Fibroblast of skin of right quadriceps (primary cell): Measurements from ENCODE around the gene OCEL1.
"Not testable (repeated sequence)": the region's sequence is repeated elsewhere in the genome, so short reads cannot be mapped to it uniquely, and the experiment has no call there.

Source experiments
- DNase-seq: peaks from one replicate; pipeline ENCODE4 v3.0.0-alpha.2; 2013

Gene OCEL1, protein sequence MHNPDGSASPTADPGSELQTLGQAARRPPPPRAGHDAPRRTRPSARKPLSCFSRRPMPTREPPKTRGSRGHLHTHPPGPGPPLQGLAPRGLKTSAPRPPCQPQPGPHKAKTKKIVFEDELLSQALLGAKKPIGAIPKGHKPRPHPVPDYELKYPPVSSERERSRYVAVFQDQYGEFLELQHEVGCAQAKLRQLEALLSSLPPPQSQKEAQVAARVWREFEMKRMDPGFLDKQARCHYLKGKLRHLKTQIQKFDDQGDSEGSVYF

DNA sequence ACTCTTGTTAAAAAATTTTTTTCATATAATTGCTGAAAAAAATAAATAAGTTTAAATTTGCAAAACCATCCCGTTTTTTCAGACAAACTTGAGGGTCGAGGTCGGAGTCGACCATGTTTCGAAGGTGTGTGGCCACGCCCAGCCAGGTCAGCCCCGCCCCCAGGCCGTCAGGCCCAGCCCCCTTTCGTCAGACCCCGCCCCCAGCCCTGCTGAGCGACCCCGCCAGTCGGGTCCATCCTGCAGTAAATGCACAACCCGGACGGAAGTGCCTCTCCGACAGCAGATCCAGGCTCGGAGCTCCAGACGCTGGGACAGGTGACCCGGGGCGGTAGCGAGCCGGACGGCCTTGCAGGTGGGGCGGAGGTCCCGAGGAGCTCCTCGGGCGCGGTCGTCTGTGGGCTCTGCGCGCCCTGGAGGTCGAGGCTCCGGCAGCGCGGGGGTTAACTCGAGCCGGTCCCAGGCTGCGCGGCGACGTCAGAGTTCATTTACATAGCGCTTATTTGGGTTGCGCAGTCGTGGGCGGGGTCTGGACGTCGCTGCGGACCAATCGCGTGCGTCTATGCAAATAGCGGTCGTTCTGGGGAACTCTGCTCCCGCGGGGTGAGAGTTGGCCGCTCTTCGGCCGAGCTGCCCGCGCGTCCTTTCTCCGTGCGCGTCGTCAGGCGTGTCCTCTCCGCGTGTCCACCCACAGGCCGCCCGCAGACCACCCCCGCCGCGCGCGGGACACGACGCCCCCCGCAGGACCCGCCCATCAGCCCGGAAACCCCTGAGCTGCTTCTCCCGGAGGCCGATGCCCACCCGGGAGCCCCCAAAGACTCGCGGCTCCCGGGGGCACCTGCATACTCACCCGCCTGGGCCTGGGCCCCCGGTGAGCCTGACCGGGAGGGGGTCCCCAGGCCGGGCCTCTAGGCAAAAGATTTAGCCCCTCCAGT is at the start of gene OCEL1:
Gene OCEL1 (plus strand): TSS at position 225 of the 932 bp plus-strand sequence. CDS start 22 bp downstream, at position 247.
- peak; percentile 96 for DNase-seq

DNA sequence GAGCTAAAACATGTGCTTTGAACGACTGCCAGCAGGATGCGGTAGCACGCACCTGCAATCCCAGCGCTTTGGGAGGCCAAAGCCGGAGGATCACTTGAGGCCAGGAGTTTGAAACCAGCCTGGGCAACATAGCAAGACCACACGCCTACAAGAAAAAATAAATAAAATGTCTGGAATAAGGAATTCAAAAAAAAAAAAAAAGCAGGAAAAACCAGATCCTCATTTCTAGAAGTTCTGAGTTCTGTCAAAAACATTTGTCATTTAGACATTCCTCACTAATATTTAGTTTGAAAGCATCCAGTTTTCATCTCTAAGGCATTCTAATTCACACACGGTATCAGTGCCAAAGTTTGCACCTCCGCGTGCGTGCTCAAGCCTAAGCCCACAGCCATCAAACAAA is 47.7 kb upstream of the OCEL1 start:
- DNase-seq, result no peak

DNA sequence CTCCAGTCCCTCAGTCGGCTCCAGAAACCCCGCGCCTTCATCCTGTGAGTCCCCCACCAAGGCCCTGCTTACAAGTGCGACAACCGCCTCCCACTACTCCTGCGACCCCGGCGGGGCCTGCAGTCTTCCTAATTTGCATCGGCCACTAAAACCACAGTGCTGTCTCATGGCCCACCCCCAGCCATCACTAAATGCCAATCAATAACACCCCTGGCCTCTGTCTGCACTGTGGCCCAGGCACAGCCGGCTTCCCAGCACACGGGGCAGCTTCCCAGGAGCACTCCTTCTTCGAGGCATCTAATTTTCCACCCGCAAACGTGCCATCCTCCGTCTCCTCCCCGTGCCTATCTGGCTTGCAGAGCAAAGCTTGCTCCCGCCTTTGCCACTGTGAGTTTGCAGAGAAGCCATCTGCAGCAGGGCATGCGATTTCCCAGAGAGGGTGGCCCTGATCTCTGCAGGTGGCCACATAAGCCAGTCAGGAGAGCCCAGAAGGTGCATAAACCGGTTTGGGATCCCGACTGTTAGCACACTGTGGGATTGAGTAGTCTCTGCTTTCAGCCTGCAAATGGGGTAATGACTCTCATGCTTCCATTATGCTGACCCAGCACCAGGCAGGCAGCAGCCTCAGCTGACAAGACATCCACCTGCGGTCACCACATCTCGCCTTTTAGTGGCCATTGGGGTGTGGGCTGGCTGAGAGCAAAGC is 44.9 kb upstream of the OCEL1 start:
- DNase-seq, result no peak

DNA sequence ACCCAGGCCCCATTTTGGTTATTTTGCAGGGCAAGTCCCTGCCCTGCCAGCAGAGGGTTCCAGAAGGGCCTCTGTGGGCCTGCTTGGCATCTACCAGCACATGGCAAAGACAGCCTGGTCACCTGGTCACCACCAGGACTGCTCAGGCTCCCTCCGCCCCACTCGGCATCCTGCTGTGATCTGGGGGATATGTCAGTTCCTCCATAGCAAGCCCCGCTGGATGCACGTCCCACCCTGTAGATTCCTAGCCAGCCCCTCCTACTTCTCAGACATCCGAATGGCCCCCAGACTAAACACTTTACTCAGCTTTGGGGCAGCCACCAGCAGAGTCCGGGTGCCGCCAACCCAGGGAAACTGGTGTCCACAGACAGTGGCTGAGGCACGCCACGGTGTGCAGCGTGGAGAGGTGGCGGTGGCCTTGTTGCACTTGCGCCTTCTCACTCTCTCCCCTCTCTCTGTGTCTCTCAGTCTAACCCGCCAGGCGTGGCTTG is 42.7 kb upstream of the OCEL1 start:
- no peak for DNase-seq

DNA sequence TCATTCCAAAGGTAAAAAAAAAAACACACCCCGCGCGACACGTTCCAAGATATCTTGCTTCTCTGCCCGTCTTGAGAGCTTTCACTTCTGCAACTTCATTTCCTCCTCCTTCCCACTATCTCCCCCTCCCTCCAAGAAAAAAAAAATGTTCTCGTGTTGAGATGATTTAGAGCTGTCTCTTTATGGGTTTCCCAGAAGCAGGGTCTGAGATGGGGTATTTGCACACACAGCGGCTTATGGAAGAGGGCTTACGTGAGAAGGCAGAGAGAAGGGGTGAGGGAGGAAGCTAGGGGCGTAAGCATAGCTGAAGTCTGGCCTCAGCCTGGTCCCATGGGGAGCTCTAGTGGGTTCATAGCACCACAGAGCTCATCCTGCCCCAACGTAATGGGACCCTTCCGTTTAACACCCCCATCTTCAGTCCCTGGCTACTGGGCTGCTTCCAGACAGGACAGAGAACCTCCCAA is 42.1 kb upstream of the OCEL1 start:
- DNase-seq, result peak; percentile 52

DNA sequence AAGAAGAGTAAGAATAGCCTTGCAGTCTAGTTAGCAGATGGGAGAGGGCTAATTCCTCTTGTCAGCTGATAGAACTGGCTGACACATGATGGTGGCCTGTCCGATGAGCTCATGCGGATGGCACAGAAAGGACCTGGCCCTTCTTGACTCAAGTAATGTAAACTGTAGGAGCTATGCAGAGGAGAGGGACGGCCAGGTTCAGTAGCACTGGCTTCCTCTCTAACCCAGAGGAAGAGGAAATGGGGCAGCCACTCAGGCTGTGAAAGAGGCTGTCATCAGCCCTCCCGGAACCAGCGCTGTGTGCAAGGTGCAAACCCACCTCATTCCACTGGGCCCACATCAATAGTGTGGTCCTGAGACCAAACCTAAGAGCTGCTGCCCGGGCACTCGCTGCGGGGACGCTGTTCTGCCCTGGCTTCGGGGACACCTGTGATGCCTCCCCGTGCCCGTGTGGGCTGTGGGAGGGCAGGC is 41.6 kb upstream of the OCEL1 start:
- no peak for DNase-seq

DNA sequence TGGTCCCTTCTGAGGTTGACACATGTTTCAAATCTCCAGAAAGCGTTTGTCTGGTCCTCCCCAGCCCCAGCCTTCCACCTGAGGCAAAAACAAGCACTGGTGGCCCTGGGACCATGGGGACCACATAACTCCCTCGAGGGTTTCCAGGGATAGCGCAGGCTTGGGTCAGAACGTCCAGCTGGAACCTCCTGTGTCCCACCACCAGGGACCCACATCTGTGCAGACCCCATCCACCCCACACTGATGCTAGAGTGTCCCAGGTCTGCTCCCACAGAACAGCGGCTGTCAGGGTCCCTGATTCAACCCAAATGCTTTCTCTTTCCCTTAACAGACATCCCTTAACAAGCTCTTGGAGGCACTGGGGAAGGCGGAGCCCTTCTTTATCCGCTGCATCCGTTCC is 40.4 kb upstream of the OCEL1 start:
- DNase-seq, result no peak

DNA sequence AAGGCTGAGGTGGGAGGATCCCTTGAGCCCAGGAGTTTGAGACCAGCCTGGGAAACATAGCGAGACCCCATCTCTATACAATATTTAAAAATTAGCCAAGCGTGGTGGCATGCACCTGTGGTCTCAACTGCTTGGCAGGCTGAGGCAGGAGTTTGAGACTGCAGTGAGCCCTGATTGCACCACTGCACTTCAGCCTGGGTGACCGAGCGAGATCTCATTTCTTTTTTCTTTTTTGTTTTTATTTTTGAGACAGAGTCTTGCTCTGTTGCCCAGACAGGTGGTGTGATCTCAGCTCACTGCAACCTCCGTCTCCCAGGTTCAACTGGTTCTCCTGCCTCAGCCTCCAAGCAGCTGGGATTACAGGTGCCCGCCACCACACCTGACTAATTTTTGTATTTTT is 34.3 kb upstream of the OCEL1 start:
- DNase-seq, result not testable (repeated sequence)

DNA sequence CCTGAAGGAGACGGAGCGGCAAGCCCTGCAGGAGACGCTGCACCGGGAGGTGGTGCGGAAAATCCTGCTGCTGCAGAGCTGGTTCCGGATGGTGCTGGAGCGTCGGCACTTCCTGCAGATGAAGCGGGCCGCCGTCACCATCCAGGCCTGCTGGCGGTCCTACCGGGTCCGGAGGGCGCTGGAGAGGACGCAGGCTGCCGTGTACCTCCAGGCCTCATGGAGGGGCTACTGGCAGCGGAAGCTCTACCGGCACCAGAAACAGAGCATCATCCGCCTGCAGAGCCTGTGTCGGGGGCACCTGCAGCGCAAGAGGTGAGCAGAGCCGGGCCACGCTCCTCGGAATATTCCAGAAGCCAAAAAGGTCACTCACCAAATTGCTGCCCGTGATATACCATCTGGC is 33.3 kb upstream of the OCEL1 start:
- DNase-seq, result no peak

DNA sequence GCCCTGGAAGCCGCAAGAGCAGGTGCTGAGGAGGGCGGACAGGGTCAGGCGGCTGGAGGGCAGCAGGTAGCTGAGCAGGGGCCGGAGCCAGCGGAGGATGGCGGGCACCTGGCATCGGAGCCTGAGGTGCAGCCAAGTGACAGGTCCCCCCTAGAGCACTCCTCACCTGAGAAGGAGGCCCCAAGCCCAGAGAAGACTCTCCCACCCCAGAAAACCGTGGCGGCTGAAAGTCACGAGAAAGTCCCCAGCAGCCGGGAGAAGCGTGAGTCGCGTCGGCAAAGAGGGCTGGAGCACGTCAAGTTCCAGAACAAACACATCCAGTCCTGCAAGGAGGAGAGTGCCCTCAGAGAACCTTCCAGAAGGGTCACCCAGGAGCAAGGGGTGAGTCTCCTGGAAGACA is 31.4 kb upstream of the OCEL1 start:
- DNase-seq, result no peak

DNA sequence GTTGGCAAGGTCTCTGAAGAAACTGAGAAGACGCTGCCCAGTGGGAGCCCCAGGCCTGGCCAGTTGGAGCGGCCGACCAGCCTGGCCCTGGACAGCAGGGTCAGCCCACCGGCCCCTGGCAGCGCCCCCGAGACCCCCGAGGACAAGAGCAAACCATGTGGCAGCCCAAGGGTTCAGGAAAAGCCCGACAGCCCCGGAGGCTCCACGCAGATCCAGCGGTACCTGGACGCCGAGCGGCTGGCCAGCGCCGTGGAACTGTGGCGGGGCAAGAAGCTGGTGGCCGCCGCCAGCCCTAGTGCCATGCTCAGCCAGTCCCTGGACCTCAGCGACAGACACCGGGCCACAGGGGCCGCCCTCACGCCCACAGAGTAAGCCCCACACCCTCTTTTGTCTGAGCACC is 30.9 kb upstream of the OCEL1 start:
- DNase-seq, result no peak

DNA sequence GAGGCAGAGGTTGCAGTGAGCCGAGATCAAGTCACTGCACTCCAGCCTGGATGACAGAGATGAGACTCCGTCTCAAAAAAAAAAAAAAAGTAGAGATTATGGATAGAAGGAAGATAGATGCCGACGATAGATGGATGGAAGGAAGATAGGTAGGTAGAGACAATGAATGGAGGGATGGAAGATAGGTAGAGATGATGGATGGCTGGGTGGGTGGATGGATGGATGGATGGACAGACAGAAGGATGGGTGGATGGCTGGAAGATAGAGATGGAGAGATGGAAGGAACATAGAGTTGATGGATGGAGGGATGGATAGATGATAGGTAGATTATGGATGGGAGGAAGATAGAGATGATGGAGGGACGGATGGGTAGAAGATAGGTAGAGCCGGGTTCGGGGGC is 29.4 kb upstream of the OCEL1 start:
- DNase-seq, result no peak

DNA sequence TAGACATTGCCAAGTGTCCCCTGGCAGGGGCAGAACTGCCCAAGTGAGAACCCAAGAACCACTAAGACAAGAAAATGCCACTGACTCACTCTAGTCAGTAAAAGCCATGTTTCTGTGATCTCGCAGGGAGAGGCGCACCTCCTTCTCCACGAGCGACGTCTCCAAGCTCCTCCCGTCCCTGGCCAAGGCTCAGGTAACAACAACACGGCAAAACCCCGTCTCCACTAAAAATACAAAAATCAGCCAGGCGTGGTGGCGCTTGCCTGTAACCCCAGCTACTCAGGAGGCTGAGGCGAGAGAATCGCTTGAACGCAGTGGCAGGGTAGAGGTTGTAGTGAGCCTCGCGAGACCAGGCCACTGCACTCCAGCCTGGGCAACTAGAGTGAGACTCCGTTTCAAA is 28.4 kb upstream of the OCEL1 start:
- no peak for DNase-seq

DNA sequence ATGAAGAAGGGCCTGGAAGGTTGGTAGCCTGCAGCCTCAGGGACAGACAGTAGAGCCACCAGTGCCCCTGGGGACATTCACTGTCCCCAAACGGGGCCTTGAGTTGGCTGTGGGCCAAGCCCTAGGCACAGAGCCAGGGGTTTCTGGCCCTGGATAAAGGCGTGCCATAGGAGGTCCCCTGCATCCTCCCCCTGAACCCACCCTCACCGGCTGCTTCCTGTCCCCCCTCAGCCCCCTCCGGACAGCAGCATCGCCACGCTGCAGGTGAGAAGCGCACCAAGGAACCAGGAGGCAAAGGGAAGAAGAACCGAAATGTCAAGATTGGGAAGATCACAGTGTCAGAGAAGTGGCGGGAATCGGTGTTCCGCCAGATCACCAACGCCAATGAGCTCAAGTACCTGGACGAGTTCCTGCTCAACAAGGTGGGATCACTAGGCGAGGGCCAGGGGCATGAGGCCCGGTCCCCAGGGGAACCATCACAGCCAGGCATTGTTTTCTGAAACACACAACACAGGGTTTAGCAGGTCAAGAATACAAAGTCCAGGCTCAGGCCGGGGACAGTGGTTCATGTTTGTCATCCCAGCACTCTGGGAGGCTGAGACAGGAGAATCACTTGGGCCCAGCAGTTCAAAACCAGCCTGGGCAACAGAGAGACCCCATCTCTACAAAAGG is 25.5 kb upstream of the OCEL1 start:
- no peak for DNase-seq

DNA sequence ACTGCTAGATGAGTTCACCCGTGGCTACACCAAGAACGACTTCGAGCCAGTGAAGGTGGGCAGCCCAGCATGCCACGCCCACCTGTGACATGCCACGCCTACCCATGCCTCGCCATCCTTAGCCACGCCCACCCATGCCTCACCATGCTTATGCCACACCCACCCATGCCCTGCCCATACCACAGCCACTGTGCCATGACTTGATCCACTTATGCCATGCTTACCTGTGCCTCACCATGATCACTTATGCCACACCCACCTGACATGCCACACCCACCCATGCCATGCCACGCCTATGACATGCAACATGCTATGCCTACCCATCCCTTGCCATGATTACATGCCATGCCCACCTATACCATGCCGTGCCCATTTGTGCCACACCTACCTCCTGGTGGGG is 23.8 kb upstream of the OCEL1 start:
- DNase-seq, result no peak

DNA sequence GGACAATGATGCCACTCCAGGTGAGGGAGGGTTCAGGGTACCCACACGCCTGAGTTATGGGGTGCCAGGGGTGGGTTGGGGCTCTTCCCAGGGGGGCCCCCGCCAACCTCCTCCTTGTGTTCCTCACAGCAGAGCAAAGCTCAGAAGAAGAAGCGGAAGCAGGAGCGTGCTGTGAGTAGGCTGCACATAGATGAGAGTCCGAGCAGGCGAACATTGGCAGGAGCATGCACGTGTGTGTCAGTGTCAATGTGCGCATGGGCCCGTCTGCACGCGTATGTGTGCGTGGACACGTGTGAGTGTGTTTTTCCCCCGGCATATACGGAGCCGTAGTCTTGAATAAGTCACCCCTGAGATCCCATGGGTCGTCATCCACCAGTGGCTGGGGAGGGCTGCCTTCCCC is 23.3 kb upstream of the OCEL1 start:
- DNase-seq, result no peak

DNA sequence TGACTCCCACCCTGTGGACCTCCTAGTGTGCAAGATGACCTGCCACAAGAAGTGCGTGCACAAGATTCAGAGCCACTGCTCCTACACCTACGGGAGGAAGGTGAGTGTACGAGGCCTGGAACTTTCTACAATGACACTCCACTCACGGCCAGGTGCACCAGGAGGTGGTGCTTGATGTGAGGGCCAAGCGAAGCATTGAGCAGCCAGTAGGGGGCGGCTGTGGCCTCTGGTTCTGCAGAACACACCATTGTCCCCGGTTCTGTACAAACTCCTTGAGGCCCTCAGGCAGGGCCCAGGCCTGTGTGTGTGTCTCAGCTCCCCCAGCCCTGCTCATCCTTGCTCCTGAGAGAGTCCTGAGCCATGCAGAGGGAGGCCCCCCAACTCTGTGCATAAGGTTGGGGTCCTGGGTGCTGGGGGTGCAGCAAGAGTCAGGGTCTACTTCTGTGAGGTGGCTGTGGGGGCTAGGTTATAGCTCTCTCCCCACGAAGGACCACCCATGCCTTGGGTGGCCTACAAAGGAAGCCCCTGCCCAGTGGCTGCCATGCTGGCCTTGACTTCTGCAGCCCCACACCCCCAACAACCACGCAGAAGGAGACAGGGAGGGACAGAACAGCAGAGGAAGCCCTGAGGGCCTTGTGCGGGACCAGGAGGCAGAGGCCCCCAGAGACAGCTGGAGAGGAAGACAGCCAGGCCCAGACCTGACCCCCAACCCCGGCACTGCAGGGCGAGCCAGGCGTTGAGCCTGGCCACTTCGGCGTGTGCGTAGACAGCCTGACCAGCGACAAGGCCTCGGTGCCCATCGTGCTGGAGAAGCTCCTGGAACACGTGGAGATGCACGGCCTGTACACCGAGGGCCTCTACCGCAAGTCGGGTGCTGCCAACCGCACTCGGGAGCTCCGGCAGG is 20.5 kb upstream of the OCEL1 start:
- DNase-seq, result no peak

DNA sequence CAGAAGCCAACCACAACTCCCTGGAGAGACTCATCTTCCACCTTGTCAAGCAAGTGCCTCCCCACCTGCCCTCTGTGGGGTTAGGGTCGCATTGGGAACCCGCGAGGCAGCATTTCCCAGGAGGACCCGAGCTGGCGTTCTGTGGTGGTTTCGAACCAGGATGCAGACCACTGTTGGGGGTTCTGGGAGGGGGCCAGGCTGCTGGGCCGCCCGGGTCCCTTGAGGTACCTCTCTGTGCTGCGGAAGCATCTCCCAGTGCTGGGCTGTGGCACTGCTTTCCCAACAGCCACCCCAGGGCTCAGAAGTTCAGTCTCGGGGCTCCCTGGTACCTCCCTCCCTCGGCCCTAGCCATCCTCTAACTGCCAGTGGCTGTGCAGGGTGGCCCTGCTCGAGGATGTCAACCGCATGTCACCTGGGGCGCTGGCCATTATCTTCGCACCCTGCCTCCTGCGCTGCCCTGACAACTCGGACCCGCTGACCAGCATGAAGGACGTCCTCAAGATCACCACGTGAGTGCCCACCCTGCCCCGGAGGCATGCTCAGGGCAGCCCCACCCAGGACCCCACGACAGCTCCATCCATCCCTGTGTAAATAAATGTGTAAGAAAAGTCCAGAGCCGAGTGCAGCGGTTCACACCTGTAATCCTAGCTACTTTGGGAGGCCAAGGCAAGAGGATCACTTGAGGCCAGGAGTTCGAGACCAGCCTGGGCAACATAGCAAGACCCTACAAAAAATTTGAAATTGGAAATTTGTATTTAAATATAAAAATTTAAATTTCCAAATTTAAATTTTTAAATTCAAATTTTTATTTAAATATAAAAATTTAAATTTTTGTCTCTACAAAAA is 19.1 kb upstream of the OCEL1 start:
- DNase-seq, result no peak

DNA sequence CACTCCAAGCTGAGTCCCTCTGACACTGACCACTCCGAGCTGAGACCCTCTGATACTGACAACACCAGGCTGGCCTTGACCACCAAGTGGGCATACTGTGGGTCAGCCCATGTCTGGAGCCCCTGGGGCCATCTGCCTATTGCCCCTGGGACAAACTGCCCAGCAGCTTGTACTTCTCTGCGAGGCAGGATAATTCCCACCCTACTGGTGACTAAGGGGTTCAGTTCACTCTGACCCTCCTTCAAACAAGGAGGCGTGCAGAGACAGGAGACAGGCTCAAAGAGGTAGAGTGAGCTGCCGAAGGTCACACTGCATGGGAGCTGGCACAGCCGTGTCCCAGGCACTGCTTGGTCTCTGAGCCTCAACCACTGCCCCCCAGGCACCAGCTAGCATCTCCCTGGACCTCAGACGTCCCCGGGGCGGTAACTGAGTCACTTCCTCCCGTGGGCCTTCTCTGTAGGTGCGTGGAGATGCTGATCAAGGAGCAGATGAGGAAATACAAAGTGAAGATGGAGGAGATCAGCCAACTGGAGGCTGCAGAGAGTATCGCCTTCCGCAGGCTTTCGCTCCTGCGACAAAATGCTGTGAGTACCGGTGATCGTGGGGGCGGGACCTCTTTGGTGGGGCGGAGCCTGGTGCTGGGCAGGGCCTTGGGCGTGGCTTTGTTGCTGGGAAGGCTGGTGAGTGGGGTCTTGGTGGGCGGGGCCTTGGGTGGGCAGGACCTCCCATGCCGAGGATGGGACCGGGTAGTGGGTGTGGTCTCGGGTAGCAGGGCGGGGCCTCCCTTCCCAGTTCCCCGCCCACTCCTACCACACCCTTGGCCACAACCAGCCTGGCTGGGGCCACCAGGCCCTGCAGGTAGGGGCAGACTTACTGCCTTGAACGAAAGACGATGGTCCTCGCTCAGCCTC is 16.6 kb upstream of the OCEL1 start:
- DNase-seq, result peak; percentile 44
